Body of pancreas (tissue), 4 donors: Measurements from ENCODE around the gene NME3.

ENCODE experiments used
- POLR2A ChIP-seq, 3 donors: fragments of 450-650 bp; IDR thresholded peaks; one replicate each; pipeline ENCODE4 v1.6.1; 2016; ENCODE audit warnings: antibody characterized with exemption in 3 of 3, mild to moderate bottlenecking in 2 of 3
- TF ChIP-seq, protein P1 (sequence below), 7 experiments: fragments of 450-650 bp in 4 of 7; fragments of 200-600 bp in 3 of 7; sonication (generic) in 3 of 7; IDR thresholded peaks; one replicate each; pipeline ENCODE4 v1.5.1; 2016 to 2019; ENCODE audit warnings: antibody characterized with exemption in 7 of 7

DNA sequence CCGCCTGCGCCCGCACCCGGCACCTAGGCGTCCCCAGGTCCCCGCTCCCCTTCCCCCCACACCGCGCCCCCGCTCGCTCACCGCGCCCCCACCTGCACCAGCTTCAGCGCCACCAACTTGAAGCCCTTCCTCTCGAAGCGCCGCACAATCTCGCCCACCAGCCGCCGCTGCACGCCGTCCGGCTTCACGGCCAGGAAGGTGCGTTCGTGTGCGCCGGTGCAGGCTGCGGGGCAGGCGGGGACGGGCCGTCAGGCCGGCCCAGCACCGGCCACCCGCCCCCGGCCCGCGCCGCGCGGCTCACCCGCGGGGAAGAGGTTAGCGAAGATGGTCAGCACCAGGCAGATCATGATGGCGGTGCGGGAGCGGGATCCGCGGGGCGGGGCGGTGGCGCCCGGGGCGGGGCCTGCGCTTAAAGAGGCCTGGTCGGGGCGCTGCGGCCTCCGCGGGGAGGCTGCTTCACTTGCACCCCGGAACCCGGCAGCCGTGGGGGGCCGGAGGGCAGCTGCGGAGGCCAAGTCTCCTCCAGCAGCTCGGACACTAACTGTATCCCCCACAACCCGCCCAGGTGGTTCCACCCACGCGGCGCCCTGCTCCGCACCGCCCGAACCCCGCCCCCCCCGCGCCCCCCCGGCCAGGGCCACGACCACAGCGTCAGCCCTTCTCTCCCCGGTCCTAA is at the start of gene NME3:
- TF ChIP-seq, protein P1, sequence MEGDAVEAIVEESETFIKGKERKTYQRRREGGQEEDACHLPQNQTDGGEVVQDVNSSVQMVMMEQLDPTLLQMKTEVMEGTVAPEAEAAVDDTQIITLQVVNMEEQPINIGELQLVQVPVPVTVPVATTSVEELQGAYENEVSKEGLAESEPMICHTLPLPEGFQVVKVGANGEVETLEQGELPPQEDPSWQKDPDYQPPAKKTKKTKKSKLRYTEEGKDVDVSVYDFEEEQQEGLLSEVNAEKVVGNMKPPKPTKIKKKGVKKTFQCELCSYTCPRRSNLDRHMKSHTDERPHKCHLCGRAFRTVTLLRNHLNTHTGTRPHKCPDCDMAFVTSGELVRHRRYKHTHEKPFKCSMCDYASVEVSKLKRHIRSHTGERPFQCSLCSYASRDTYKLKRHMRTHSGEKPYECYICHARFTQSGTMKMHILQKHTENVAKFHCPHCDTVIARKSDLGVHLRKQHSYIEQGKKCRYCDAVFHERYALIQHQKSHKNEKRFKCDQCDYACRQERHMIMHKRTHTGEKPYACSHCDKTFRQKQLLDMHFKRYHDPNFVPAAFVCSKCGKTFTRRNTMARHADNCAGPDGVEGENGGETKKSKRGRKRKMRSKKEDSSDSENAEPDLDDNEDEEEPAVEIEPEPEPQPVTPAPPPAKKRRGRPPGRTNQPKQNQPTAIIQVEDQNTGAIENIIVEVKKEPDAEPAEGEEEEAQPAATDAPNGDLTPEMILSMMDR (IDR thresholded peaks at IDR 0.05): no peak
- peak in 1 of 3 donors; percentile 25 for TF ChIP-seq POLR2A (IDR thresholded peaks at IDR 0.05)
